SK-N-MC (cell line): ENCODE measurements around the gene KCNN4.
"Not testable (repeated sequence)": the region's sequence is repeated elsewhere in the genome, so short reads cannot be mapped to it uniquely, and the experiment has no call there.

Experiments
- DNase-seq: peaks from one replicate; pipeline ENCODE4 v3.0.0-alpha.2; 2011; ENCODE audit warnings: low read depth, low spot score
- H3K27ac ChIP-seq: fragments of 200-600 bp; sonication (generic); 2 replicates; pipeline ENCODE4 v1.5.1; 2016; ENCODE audit warnings: mixed run types
- H3K36me3 ChIP-seq: fragments of 200-600 bp; sonication (generic); 2 replicates; pipeline ENCODE4 v1.6.1; 2017; ENCODE audit warnings: antibody characterized with exemption, low read length, mixed read lengths; ENCODE audit not compliant: insufficient read depth
- H3K4me3 ChIP-seq: fragments of 200-600 bp; sonication (generic); 2 replicates; pipeline ENCODE4 v1.5.1; 2016
- H3K9ac ChIP-seq: fragments of 200-600 bp; sonication (generic); 2 replicates; pipeline ENCODE4 v1.8.0; 2017; ENCODE audit warnings: mixed run types, mixed read lengths; ENCODE audit not compliant: insufficient read length
- H3K9me3 ChIP-seq: fragments of 200-600 bp; sonication (generic); 2 replicates; pipeline ENCODE4 v1.6.1; 2017; ENCODE audit warnings: low read depth, mild to moderate bottlenecking, antibody characterized with exemption, low read length, moderate library complexity, mixed read lengths
- EZH2 ChIP-seq: fragments of 200-600 bp; sonication (generic); IDR thresholded peaks from one replicate; pipeline ENCODE4 v1.6.1; 2017; ENCODE audit warnings: antibody characterized with exemption
- FOXP2 ChIP-seq: optimal IDR thresholded peaks from 2 replicates; pipeline ENCODE3; 2011; ENCODE audit warnings: mild to moderate bottlenecking, moderate library complexity; ENCODE audit not compliant: insufficient read depth; ENCODE audit errors: extremely low read length, control extremely low read depth
- POLR2AphosphoS5 ChIP-seq: IDR thresholded peaks from 2 replicates; pipeline ENCODE4 v1.6.1; 2012; ENCODE audit warnings: mild to moderate bottlenecking, low read depth, low read length, borderline replicate concordance

The KCNN4 gene

DNA sequence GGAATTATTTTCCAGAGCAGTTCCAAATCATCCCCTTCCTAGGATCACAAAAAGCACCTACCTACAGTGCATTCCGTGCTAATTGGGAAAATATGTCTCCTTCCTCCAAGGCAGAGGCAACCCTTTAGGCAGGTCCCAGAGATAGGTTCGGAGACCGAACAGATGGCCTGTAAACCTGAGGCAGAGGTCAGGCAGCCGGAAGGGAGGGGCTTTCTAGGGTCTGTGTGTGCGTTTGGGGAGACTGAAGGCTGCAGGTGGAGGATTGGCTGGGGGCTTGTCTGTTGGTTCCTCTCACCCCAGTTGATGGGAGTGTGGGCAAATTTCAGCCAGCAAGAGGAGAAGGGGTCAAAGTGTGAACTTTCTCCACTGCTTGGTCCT, 7.1 kb downstream of the KCNN4 start:
- Histone ChIP-seq H3K36me3 (no peaks in the 10 kb centered on the region), H3K4me3 (no peak overlapping the region), H3K9ac (no peak overlapping the region), H3K27ac (no peak overlapping the region), H3K9me3 (no peaks in the 10 kb centered on the region)
- DNase-seq = no peak
- no peak for TF ChIP-seq FOXP2
- TF ChIP-seq POLR2AphosphoS5 = no peak
- no peak for TF ChIP-seq EZH2

DNA sequence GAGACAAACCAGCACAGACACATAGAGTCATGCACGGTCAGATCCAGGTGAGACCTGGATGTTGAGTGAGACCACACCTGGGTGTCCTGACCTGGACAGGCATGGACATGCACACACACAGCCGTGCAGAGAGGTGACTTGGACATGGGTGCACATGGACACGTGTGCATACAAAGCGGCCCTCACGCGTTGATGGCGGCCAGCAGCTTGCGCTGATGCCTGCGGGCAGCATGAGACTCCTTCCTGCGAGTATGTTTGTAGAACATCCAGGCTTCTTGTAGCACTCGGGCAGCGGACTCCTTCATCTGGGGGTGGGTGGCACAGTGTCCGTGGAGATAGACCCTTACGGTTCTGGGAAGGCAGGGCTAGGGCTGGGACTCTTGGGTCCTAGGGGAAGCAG, 11.5 kb downstream of the KCNN4 start:
- H3K36me3 ChIP-seq = no peaks in the 10 kb centered on the region
- H3K9me3 ChIP-seq = no peaks in the 10 kb centered on the region
- no peak for DNase-seq
- no peak overlapping the region for H3K27ac ChIP-seq
- TF ChIP-seq FOXP2 (no peak), EZH2 (no peak), POLR2AphosphoS5 (no peak)
- no peak overlapping the region for H3K9ac ChIP-seq
- H3K4me3 ChIP-seq = no peak overlapping the region

DNA sequence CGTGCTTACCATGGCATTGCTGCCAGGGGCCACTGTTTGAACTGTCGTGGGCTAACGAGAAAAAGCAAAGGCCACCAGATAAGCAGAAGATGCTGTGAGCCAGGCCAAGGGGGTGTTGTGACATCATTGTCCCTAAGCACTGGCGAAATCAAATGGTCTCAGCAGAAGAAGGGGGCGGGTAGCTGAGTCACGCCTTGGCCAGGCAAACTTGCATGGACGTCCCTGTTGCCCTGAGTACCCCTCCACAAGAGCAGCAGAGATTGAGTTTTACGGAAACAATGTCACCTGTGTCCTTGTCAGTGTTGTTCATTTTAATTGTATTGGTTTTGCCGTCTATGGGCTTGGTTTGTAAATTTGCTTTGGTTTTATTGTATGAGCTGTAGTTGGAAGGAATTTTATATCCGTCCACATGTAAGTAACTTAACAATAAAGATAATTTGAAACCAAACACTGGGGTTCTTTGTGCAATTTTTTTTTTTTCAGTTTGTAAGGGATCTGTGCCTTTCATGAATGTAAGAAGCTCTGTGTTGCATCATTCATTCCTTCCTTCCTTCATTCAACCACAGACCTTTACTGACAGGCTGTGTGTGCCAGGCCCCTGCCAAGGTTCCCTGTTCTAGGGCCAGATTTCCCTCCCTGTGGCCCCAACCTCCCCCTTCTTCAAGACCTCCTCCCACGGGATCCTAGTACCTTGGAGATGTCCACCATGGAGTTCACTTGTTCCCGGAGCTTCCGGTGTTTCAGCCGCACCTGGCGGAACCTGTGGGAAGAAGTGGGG, 12.3 kb downstream of the KCNN4 start:
- Histone ChIP-seq H3K9ac (no peak overlapping the region), H3K36me3 (no peaks in the 10 kb centered on the region), H3K27ac (no peak overlapping the region), H3K9me3 (no peaks in the 10 kb centered on the region), H3K4me3 (no peak overlapping the region)
- TF ChIP-seq EZH2 (no peak), FOXP2 (no peak), POLR2AphosphoS5 (no peak)
- DNase-seq = no peak

DNA sequence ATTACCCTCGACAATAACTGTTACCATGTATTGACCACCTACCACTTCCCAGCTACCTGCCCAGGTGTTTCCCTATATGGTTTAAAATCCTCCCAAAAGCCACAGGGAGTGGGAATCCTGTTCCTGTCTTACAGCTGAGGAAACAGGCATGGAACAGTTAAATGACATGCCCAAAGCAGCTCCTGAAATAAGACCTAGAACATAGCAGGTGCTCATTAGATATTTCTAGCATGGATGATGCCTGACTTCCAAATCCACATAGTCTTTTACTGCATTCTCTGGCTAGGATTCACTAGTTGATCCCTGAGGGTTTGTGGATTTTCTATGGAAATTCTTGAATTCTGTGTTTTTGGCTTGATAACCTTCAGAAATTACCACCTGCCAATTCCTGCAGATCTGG, 13.0 kb downstream of the KCNN4 start:
- TF ChIP-seq EZH2 (no peak), FOXP2 (no peak), POLR2AphosphoS5 (no peak)
- no peak overlapping the region for H3K4me3 ChIP-seq
- H3K27ac ChIP-seq = no peak overlapping the region
- no peak overlapping the region for H3K9ac ChIP-seq
- DNase-seq = no peak
- no peaks in the 10 kb centered on the region for H3K9me3 ChIP-seq
- H3K36me3 ChIP-seq = no peaks in the 10 kb centered on the region

DNA sequence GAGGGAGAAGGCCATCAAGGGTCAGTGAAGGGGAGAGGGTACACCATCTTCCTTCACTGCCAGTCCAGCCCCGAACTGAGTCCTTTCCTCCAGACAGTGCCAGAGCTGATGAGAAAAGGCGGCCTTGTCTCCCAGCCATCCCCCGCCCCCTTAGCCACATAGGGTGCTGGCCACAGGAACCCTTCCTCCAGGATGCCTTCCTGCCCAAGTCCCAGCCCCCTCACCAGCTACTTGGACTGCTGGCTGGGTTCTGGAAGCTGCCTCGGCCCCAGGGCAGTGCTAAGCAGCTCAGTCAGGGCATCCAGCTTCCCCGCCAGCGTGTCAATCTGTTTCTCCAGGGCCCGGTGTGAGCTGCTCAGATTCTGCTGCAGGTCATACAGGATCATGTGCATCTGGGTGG, 13.5 kb downstream of the KCNN4 start:
- DNase-seq = no peak
- H3K27ac ChIP-seq = no peak overlapping the region
- no peak overlapping the region for H3K4me3 ChIP-seq
- TF ChIP-seq EZH2 (no peak), FOXP2 (no peak), POLR2AphosphoS5 (no peak)
- H3K36me3 ChIP-seq = no peaks in the 10 kb centered on the region
- H3K9ac ChIP-seq = no peak overlapping the region
- H3K9me3 ChIP-seq = no peaks in the 10 kb centered on the region

DNA sequence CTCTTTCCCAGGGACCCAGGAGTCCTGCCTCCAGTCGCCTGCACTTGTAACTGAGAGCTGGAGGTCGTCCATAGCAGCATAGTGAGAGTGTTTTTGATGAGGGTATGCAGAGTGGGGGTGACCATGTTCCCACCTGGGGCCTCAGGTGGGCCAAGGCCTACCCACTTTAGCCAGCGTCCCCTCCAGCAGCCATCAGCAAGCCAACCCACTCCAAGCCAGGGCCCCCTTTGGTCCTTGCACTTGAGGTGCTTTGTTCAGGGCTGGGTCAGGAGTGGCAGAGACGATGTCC, 14.1 kb downstream of the KCNN4 start:
- no peaks in the 10 kb centered on the region for H3K9me3 ChIP-seq
- TF ChIP-seq FOXP2 (no peak), EZH2 (no peak), POLR2AphosphoS5 (no peak)
- DNase-seq = no peak
- H3K4me3 ChIP-seq = no peak overlapping the region
- H3K27ac ChIP-seq = no peak overlapping the region
- H3K9ac ChIP-seq = no peak overlapping the region
- H3K36me3 ChIP-seq = no peaks in the 10 kb centered on the region

DNA sequence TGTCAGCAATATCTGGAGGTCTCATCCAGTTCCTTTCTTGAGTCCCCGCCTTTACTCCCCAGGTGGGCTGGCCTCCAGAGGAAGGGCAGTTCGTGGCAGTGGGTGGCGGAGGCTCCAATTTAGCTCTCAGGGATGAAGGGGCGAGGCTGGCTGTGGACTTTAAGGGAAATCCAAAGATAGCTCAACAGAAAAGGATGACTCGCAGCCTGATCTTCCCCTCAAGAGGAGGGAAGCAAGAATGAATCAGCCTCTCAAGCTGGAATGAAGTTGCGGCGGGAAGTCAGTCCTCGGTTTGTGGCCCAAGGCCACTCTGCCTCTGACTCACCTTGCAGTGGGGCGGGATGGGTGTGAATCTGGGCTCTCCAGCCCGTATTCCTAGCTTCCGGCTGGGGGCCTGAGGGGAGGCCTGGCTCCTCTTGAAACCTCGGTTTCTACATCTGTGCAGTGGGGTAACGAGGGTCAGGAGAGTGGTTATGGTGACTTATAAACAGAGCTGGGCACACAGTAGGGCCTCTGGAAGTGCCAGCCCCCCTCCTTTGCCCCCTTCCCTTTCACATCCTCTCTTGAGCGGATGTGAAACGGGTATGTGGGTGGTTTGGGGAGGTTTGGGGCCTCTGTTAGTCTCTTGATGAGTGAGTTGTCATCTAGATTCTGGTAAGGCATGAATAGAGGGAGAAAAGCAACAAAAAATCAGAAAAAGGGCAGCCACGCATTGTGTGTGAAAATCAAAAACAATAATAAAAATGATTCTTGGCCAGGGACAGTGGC, 15.5 kb downstream of the KCNN4 start:
- DNase-seq = no peak
- Histone ChIP-seq H3K9ac (no peak overlapping the region), H3K9me3 (no peaks in the 10 kb centered on the region), H3K27ac (no peak overlapping the region), H3K4me3 (no peak overlapping the region), H3K36me3 (no peaks in the 10 kb centered on the region)
- TF ChIP-seq EZH2 (no peak), POLR2AphosphoS5 (no peak), FOXP2 (no peak)

DNA sequence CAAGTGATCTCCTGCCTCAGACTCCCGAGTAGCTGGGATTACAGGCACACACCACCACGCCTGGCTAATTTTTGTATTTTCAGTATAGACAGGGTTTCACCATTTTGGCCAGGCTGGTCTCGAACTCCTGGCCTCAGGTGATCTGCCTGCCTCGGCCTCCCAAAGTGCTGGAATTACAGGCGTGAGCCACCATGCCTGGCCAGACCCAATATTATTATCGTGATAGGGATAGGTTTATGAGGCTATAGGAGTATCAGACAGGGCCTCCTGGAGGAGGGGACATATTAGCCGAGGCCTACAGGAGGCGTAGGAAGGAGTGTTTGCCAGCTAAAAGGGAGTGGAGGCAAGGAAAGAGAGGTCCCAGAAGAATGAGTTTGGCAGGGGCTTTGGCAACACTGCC, 16.1 kb downstream of the KCNN4 start:
- not testable (repeated sequence) for H3K36me3 ChIP-seq, DNase-seq, H3K9ac ChIP-seq, H3K27ac ChIP-seq, H3K4me3 ChIP-seq, H3K9me3 ChIP-seq
